PC-3 (cell line): ENCODE measurements around the gene KRTAP4-3. TPM values are rescaled to one million over a fixed set of nuclear protein-coding genes. Genes with fewer than 3 reads are reported as not detected.
"Not testable (repeated sequence)": the region's sequence is repeated elsewhere in the genome, so short reads cannot be mapped to it uniquely, and the experiment has no call there.

Experiments used
- ATAC-seq: fragments of 200-7000 bp; cut with Tn5 transposase; 2 replicates; pipeline ENCODE4 v1.9.1; 2020; ENCODE audit warnings: mild to moderate bottlenecking, moderate library complexity
- BruUV-seq: library from RNA; stranded (reverse); fragments of 400-500 nt; replicated peaks from 2 replicates; lab custom pipeline; 2021; lab: Mats Ljungman, UMichigan
- CTCF ChIA-PET: fragments of 300-600 bp; sonication (Branson Sonifier 250); formaldehyde crosslinking; loops from one replicate; lab custom pipeline; 2022; ENCODE audit warnings: antibody characterized with exemption; lab: Charles Lee
- POLR2A ChIA-PET: fragments of 300-600 bp; sonication (Branson Sonifier 250); formaldehyde crosslinking; loops from one replicate; lab custom pipeline; 2022; ENCODE audit warnings: antibody characterized with exemption; ENCODE audit not compliant: unreplicated experiment; lab: Charles Lee
- DNase-seq: peaks from one replicate; pipeline ENCODE4 v3.0.0-alpha.2; 2015
- H2AFZ ChIP-seq: fragments of 300-600 bp; sonication (generic); 2 replicates; pipeline ENCODE4 v1.6.0; 2016; ENCODE audit warnings: antibody characterized with exemption, low read length
- H3F3A ChIP-seq: fragments of 300-600 bp; sonication (generic); one replicate; pipeline ENCODE4 v1.6.0; 2017; ENCODE audit warnings: antibody characterized with exemption, low read length, control low read depth, mild to moderate bottlenecking; ENCODE audit not compliant: unreplicated experiment
- H3K27ac ChIP-seq: fragments of 300-600 bp; sonication (generic); 2 replicates; pipeline ENCODE4 v1.5.1; 2016; ENCODE audit warnings: mild to moderate bottlenecking, low read length
- H3K27me3 ChIP-seq: fragments of 300-600 bp; sonication (generic); 2 replicates; pipeline ENCODE4 v1.6.1; 2016; ENCODE audit warnings: low read length, mixed read lengths
- H3K36me3 ChIP-seq: fragments of 300-600 bp; sonication (generic); 2 replicates; pipeline ENCODE4 v1.6.1; 2016; ENCODE audit warnings: low read depth, mixed run types, low read length, mixed read lengths
- H3K4me1 ChIP-seq: fragments of 300-600 bp; sonication (generic); 2 replicates; pipeline ENCODE4 v1.5.1; 2016; ENCODE audit warnings: low read length; ENCODE audit not compliant: insufficient read depth
- H3K4me2 ChIP-seq: fragments of 300-600 bp; sonication (generic); 2 replicates; pipeline ENCODE4 v1.6.0; 2016; ENCODE audit warnings: low read length
- H3K4me3 ChIP-seq: fragments of 300-600 bp; sonication (generic); 2 replicates; pipeline ENCODE4 v1.5.1; 2016; ENCODE audit warnings: mild to moderate bottlenecking, low read length, mixed read lengths
- H3K79me2 ChIP-seq: fragments of 300-600 bp; sonication (generic); 2 replicates; pipeline ENCODE4 v1.6.1; 2017; ENCODE audit warnings: low read length, mixed read lengths
- H3K9ac ChIP-seq: fragments of 300-600 bp; sonication (generic); 2 replicates; pipeline ENCODE4 v1.6.0; 2016; ENCODE audit warnings: mild to moderate bottlenecking, low read length
- H3K9me2 ChIP-seq: fragments of 300-600 bp; sonication (generic); replicated peaks from 2 replicates; pipeline ENCODE4 v1.6.1; 2016; ENCODE audit warnings: mixed run types, low read length, mixed read lengths
- H3K9me3 ChIP-seq: fragments of 300-600 bp; sonication (generic); 2 replicates; pipeline ENCODE4 v1.6.1; 2016; ENCODE audit warnings: low read length, mixed read lengths
- H4K20me1 ChIP-seq: fragments of 300-600 bp; sonication (generic); 2 replicates; pipeline ENCODE4 v1.6.1; 2016; ENCODE audit warnings: low read length, mixed read lengths
- CTCF ChIP-seq: fragments of 300-600 bp; sonication (generic); conservative IDR thresholded peaks from 2 replicates; pipeline ENCODE4 v1.5.1; 2017; ENCODE audit warnings: antibody characterized with exemption, low read depth, mild to moderate bottlenecking, low read length
- EZH2 ChIP-seq: fragments of 300-600 bp; sonication (generic); IDR thresholded peaks from one replicate; pipeline ENCODE4 v1.6.1; 2017; ENCODE audit warnings: antibody characterized with exemption, mild to moderate bottlenecking, low read length; ENCODE audit not compliant: unreplicated experiment
- EZH2phosphoT487 ChIP-seq: fragments of 300-600 bp; sonication (generic); IDR thresholded peaks from 2 replicates; pipeline ENCODE4 v1.6.1; 2018; ENCODE audit warnings: mild to moderate bottlenecking, antibody characterized with exemption, low read length, borderline replicate concordance
- intact Hi-C: fragments of 100-400 bp; cut with micrococcal nuclease; formaldehyde crosslinking; loops from 2 replicates; pipeline ENCODE4 v1.9.0; 2023
- total RNA-seq: library from RNA; depleted of rRNA; stranded (reverse); fragments of >200 nt; gene quantifications from 2 replicates; pipeline ENCODE4 v1.2.3, GENCODE V29; 2014

Gene KRTAP4-3
- total RNA-seq, 1 experiment from 2014 or later = not detected

DNA sequence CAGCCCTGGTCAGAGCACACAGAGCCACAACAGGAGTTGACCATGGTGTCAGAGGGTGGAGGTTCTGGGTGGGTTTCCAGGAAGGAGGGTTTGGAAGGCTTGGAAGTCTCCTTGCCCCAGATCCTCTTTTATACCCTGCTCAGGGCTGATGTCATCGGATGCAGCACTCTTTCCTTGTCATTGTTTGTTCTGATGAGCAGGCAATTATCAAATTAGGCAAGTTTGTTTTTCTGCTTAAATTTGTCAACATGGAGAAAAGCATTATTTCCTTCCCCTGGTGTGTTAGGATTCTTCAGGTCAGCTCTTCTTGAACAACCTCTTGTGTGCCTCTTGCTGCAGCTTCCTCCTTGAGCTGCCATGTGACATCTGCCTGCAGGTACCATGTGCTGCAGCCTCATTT is 7.4 kb downstream of the KRTAP4-3 start, which contains the start of gene KRTAP4-4:
Gene KRTAP4-4 (minus strand): TSS at position 101 of the 400 bp plus-strand sequence. CDS start 57 bp downstream, at position 44.
- Histone ChIP-seq H2AFZ (no peak within 1 kb of the TSS), H3K27me3 (no peaks in the 10 kb centered on the region), H3K79me2 (no peaks in the 10 kb centered on the region), H3K4me2 (no peak within 1 kb of the TSS), H3K4me3 (no peak within 1 kb of the TSS), H3F3A (no peaks in the 10 kb centered on the region), H3K4me1 (peaks cover 9% of the 10 kb centered on the region), H3K9me3 (no peaks in the 10 kb centered on the region), H3K9ac (no peak within 1 kb of the TSS), H3K36me3 (no peaks in the 10 kb centered on the region), H3K27ac (no peak within 1 kb of the TSS), H3K9me2 (no peaks in the 10 kb centered on the region), H4K20me1 (no peaks in the 10 kb centered on the region)
- ATAC-seq (no peak), DNase-seq (no peak)
- ChIA-PET CTCF (no interaction called here), POLR2A (no interaction called here)
- TF ChIP-seq EZH2 (no peak), EZH2phosphoT487 (no peak), CTCF (no peak)
- no TSS peak for BruUV-seq
- intact Hi-C loops = no loop called here

- H4K20me1 ChIP-seq, H3K36me3 ChIP-seq, ATAC-seq, CTCF ChIA-PET, H3K27ac ChIP-seq, H3K27me3 ChIP-seq, H3K4me1 ChIP-seq, H3K9me3 ChIP-seq, H3K4me2 ChIP-seq, H2AFZ ChIP-seq, H3K79me2 ChIP-seq, DNase-seq, intact Hi-C loops, H3K9me2 ChIP-seq, H3K9ac ChIP-seq, H3K4me3 ChIP-seq, POLR2A ChIA-PET, H3F3A ChIP-seq, BruUV-seq: not testable (repeated sequence)
These were observed 7.8 kb downstream of the KRTAP4-3 start for GRCh38 chr17:41160190-41160589.

DNA sequence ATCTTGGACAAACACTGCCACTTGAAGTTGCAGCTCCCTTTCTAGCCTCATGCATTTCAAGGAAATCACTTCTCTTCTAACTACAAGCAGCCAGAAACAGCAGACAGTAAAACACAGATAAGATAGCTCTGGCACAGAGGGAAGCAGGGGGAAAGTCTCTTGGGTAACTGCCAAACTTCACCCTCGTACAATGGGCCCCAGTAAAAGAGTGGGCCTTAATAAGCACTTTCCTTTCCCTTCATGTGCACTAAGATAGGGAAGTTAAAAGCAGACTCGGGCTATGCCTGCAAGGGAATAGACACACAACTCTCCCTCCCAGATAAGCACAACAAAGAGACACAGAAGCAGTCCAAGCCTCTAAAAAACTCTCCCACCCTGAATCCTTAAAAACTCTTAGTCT is 14.2 kb downstream of the KRTAP4-3 start:
- H3K9me2 ChIP-seq = no peaks in the 10 kb centered on the region
- no peak overlapping the region for H3K4me2 ChIP-seq
- no peak for DNase-seq
- no peaks in the 10 kb centered on the region for H3K27me3 ChIP-seq
- CTCF ChIA-PET = no interaction called here
- no peaks in the 10 kb centered on the region for H3K9me3 ChIP-seq
- H3K4me1 ChIP-seq = no peaks in the 10 kb centered on the region; the same call in 1 of the 2 replicates
- no peak overlapping the region for H3K9ac ChIP-seq
- TF ChIP-seq CTCF (no peak), EZH2phosphoT487 (no peak), EZH2 (no peak)
- H2AFZ ChIP-seq = no peak overlapping the region
- H3K79me2 ChIP-seq = no peaks in the 10 kb centered on the region
- no peaks in the 10 kb centered on the region for H4K20me1 ChIP-seq
- H3K27ac ChIP-seq = no peak overlapping the region
- no peak overlapping the region for H3K4me3 ChIP-seq
- POLR2A ChIA-PET = no interaction called here
- no peaks in the 10 kb centered on the region for H3F3A ChIP-seq
- no peak for ATAC-seq
- H3K36me3 ChIP-seq = no peaks in the 10 kb centered on the region
- no TSS peak for BruUV-seq
- intact Hi-C loops = no loop called here
